HepG2 (cell line): ENCODE data around the gene RMI2. TPM values are rescaled to one million over a fixed set of nuclear protein-coding genes. Genes with fewer than 3 reads are reported as not detected.
A peak's percentile ranks its signal among the peaks of the same experiment; 100 is the strongest.

Experiments used
- ARNTL ChIP-seq: sonication (generic); formaldehyde crosslinking; IDR thresholded peaks from 2 replicates; pipeline ENCODE4 v1.4.0; 2020; ENCODE audit warnings: mild to moderate bottlenecking, missing genetic modification reagents
- ATAD3A ChIP-seq: sonication (generic); formaldehyde crosslinking; IDR thresholded peaks from 2 replicates; pipeline ENCODE4 v1.4.0; 2020; ENCODE audit warnings: missing genetic modification reagents
- BORCS8-MEF2B ChIP-seq: sonication (generic); formaldehyde crosslinking; IDR thresholded peaks from 2 replicates; pipeline ENCODE4 v1.8.0; 2022; ENCODE audit warnings: mild to moderate bottlenecking, missing genetic modification reagents
- CCAR2 ChIP-seq: fragments of 200-400 bp; formaldehyde crosslinking; optimal IDR thresholded peaks from 2 replicates; pipeline ENCODE3; 2018; ENCODE audit warnings: low read depth, mild to moderate bottlenecking, low read length, moderate library complexity
- CEBPB ChIP-seq: IDR thresholded peaks from 2 replicates; pipeline ENCODE4 v1.6.1; 2011; ENCODE audit warnings: low read depth, low read length, improper control_type of control experiment, borderline replicate concordance
- DMAP1 ChIP-seq: IDR thresholded peaks from 2 replicates; pipeline ENCODE4 v1.6.1; 2016
- FOXC1 ChIP-seq: sonication (generic); formaldehyde crosslinking; IDR thresholded peaks from 2 replicates; pipeline ENCODE4 v1.8.0; 2022; ENCODE audit warnings: mild to moderate bottlenecking, missing genetic modification reagents, borderline replicate concordance
- HDAC6 ChIP-seq: fragments of 200-600 bp; sonication (generic); IDR thresholded peaks from 2 replicates; pipeline ENCODE4 v1.7.0; 2017; ENCODE audit warnings: mild to moderate bottlenecking, antibody characterized with exemption, low read length, low read depth
- KDM5A ChIP-seq: fragments of 200-600 bp; sonication (generic); IDR thresholded peaks from 2 replicates; pipeline ENCODE4 v1.7.0; 2018; ENCODE audit warnings: antibody characterized with exemption, mild to moderate bottlenecking, low read length, borderline replicate concordance
- MEF2D ChIP-seq: sonication (generic); formaldehyde crosslinking; IDR thresholded peaks from 2 replicates; pipeline ENCODE4 v1.5.1; 2020; ENCODE audit warnings: mild to moderate bottlenecking, missing genetic modification reagents
- MLLT10 ChIP-seq: sonication (generic); formaldehyde crosslinking; IDR thresholded peaks from 2 replicates; pipeline ENCODE4 v1.4.0; 2020; ENCODE audit warnings: missing genetic modification reagents
- MYNN ChIP-seq: sonication (generic); formaldehyde crosslinking; IDR thresholded peaks from 2 replicates; pipeline ENCODE4 v1.4.0; 2020; ENCODE audit warnings: mild to moderate bottlenecking, low read depth, missing genetic modification reagents
- NFE2L2 ChIP-seq: fragments of 150-350 bp; IDR thresholded peaks from 2 replicates; pipeline ENCODE4 v1.6.1; 2014; ENCODE audit warnings: low read length
- PHF21A ChIP-seq: sonication (generic); formaldehyde crosslinking; IDR thresholded peaks from 2 replicates; pipeline ENCODE4 v1.5.0; 2020; ENCODE audit warnings: mild to moderate bottlenecking, missing genetic modification reagents
- REXO4 ChIP-seq: sonication (generic); formaldehyde crosslinking; IDR thresholded peaks from 2 replicates; pipeline ENCODE4 v1.8.0; 2022; ENCODE audit warnings: missing genetic modification reagents, mild to moderate bottlenecking, borderline replicate concordance
- RFX1 ChIP-seq: fragments of 450-650 bp; IDR thresholded peaks from 2 replicates; pipeline ENCODE4 v1.6.1; 2017
- TMF1 ChIP-seq: sonication (generic); formaldehyde crosslinking; IDR thresholded peaks from 2 replicates; pipeline ENCODE4 v1.8.1; 2022; ENCODE audit warnings: low read depth, missing genetic modification reagents
- ZNF205 ChIP-seq: IDR thresholded peaks from 2 replicates; pipeline ENCODE4 v1.6.1; 2018; ENCODE audit warnings: missing biosample characterization, missing genetic modification reagents
- ZNF230 ChIP-seq: sonication (generic); formaldehyde crosslinking; IDR thresholded peaks from 2 replicates; pipeline ENCODE4 v1.4.0; 2020; ENCODE audit warnings: mild to moderate bottlenecking, missing genetic modification reagents
- ZNF264 ChIP-seq: sonication (generic); formaldehyde crosslinking; IDR thresholded peaks from 2 replicates; pipeline ENCODE4 v1.4.0; 2020; ENCODE audit warnings: missing genetic modification reagents
- ZNF354B ChIP-seq: sonication (generic); formaldehyde crosslinking; IDR thresholded peaks from 2 replicates; pipeline ENCODE4 v1.8.0; 2022; ENCODE audit warnings: mild to moderate bottlenecking, missing genetic modification reagents
- ZNF546 ChIP-seq: sonication (generic); formaldehyde crosslinking; conservative IDR thresholded peaks from 2 replicates; pipeline ENCODE4 v1.8.1; 2023; ENCODE audit warnings: mild to moderate bottlenecking, missing genetic modification reagents
- ZNF776 ChIP-seq: sonication (generic); formaldehyde crosslinking; IDR thresholded peaks from 2 replicates; pipeline ENCODE4 v1.4.0; 2020; ENCODE audit warnings: mild to moderate bottlenecking, missing genetic modification reagents
- polyA plus RNA-seq, 8 experiments: library from polyadenylated mRNA; depleted of rRNA in 3 of 8; stranded (reverse) in 7 of 8; unstranded in 1 of 8; fragments of >200 nt; fragmentation: Illumina TruSeq in 4 of 8; extraction: Trizol in 4 of 8; gene quantifications; 2 replicates each; pipeline versions ENCODE4 v1.2.1 to v1.2.3, GENCODE V29; 2011 to 2016; ENCODE audit warnings: low read depth in 4 of 8, missing spikeins in 1 of 8, mixed read lengths in 1 of 8; ENCODE audit not compliant: insufficient read depth in 1 of 8
- total RNA-seq, 5 experiments: library from RNA; depleted of rRNA; stranded (reverse); fragments of >200 nt; fragmentation: Illumina TruSeq; extraction: Trizol; gene quantifications; 2 replicates each; pipeline ENCODE4 v1.2.3, GENCODE V29; 2016; ENCODE audit warnings: low read depth in 1 of 5
- TF ChIP-seq, protein P1 (sequence below): sonication (generic); formaldehyde crosslinking; IDR thresholded peaks from 2 replicates; pipeline ENCODE4 v1.4.0; 2020; ENCODE audit warnings: missing genetic modification reagents
- TF ChIP-seq, protein P2 (sequence below): sonication (generic); formaldehyde crosslinking; IDR thresholded peaks from 2 replicates; pipeline ENCODE4 v1.4.0; 2020; ENCODE audit warnings: missing genetic modification reagents, borderline replicate concordance
- TF ChIP-seq, protein P3 (sequence below): IDR thresholded peaks from 2 replicates; pipeline ENCODE4 v1.6.1; 2016; ENCODE audit warnings: missing compliant biosample characterization, missing genetic modification reagents, borderline replicate concordance

Gene RMI2
- total and polyA plus RNA-seq, 2 of the 13 experiments (the other 11 are each of a cell fraction or from before 2014, with no cell fraction given) = 24.5 to 55.7 TPM

DNA sequence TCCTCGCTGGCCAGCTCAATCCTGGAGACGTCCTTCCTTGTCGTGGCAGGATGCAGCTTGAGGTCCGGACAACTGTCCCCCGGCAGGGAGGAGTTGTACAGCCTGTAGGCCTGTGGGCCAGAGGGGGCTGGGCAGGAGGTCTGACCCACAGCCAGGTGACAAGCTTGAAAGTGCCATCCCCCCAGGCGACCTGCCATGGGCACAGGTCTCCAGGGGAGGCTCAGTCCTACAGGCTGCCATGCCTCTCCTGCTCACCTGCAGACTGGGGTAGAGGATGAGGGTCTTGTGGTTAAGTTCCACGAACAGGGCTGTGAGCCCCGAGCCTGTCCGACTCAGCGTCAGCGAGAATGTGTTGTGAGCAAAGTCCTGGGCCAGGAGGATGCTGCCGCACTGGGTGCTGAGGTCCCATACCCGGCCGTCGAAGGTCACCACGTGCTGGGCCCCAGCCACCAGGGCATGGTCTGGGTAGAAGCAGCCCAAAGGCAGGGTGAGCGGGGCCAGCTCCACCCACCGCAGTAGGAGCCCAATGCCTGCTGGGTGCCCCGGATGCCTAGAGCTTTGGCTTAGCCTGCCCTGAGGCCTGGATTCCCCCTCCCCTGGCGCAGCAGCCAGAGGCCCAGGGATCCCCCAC lies 39.8 kb downstream of the RMI2 start (continued):
- TF ChIP-seq ZNF354B (CRISPR knock-in tag) = no peak
- TF ChIP-seq, protein P1, sequence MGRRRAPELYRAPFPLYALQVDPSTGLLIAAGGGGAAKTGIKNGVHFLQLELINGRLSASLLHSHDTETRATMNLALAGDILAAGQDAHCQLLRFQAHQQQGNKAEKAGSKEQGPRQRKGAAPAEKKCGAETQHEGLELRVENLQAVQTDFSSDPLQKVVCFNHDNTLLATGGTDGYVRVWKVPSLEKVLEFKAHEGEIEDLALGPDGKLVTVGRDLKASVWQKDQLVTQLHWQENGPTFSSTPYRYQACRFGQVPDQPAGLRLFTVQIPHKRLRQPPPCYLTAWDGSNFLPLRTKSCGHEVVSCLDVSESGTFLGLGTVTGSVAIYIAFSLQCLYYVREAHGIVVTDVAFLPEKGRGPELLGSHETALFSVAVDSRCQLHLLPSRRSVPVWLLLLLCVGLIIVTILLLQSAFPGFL (CRISPR knock-in tag) = no peak
- TF ChIP-seq TMF1 = no peak
- no peak for TF ChIP-seq ARNTL (CRISPR knock-in tag)
- no peak for TF ChIP-seq HDAC6
- TF ChIP-seq, protein P2, sequence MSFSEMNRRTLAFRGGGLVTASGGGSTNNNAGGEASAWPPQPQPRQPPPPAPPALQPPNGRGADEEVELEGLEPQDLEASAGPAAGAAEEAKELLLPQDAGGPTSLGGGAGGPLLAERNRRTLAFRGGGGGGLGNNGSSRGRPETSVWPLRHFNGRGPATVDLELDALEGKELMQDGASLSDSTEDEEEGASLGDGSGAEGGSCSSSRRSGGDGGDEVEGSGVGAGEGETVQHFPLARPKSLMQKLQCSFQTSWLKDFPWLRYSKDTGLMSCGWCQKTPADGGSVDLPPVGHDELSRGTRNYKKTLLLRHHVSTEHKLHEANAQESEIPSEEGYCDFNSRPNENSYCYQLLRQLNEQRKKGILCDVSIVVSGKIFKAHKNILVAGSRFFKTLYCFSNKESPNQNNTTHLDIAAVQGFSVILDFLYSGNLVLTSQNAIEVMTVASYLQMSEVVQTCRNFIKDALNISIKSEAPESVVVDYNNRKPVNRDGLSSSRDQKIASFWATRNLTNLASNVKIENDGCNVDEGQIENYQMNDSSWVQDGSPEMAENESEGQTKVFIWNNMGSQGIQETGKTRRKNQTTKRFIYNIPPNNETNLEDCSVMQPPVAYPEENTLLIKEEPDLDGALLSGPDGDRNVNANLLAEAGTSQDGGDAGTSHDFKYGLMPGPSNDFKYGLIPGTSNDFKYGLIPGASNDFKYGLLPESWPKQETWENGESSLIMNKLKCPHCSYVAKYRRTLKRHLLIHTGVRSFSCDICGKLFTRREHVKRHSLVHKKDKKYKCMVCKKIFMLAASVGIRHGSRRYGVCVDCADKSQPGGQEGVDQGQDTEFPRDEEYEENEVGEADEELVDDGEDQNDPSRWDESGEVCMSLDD (CRISPR knock-in tag) = no peak
- TF ChIP-seq PHF21A (CRISPR knock-in tag) = no peak
- no peak for TF ChIP-seq NFE2L2
- no peak for TF ChIP-seq RFX1
- TF ChIP-seq MEF2D (CRISPR knock-in tag) = no peak
- TF ChIP-seq ZNF546 (CRISPR knock-in tag) = no peak
- TF ChIP-seq, protein P3, sequence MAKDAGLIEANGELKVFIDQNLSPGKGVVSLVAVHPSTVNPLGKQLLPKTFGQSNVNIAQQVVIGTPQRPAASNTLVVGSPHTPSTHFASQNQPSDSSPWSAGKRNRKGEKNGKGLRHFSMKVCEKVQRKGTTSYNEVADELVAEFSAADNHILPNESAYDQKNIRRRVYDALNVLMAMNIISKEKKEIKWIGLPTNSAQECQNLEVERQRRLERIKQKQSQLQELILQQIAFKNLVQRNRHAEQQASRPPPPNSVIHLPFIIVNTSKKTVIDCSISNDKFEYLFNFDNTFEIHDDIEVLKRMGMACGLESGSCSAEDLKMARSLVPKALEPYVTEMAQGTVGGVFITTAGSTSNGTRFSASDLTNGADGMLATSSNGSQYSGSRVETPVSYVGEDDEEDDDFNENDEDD (CRISPR knock-in tag) = peak; percentile 54; the same call in 1 of the 2 replicates
- TF ChIP-seq ZNF230 (CRISPR knock-in tag) = no peak
- no peak for TF ChIP-seq ATAD3A (CRISPR knock-in tag)
- TF ChIP-seq FOXC1 = no peak
- TF ChIP-seq DMAP1 (CRISPR knock-in tag) = no peak
- no peak for TF ChIP-seq MLLT10 (CRISPR knock-in tag)
- no peak for TF ChIP-seq ZNF205
- TF ChIP-seq CEBPB = no peak
- no peak for TF ChIP-seq KDM5A
- no peak for TF ChIP-seq ZNF264
- TF ChIP-seq ZNF776 (CRISPR knock-in tag) = peak; percentile 85; the same call in 1 of the 2 replicates
- no peak for TF ChIP-seq CCAR2
- 0 out of 2 replicates have a peak, but pooled peaks have one; percentile 24 for TF ChIP-seq BORCS8-MEF2B (CRISPR knock-in tag)
- TF ChIP-seq MYNN (CRISPR knock-in tag) = no peak
- no peak for TF ChIP-seq REXO4 (CRISPR knock-in tag)
